Posterior vena cava (tissue), 2 donors: Measurements from ENCODE around the gene DRD4. TPM values are rescaled to one million over a fixed set of nuclear protein-coding genes. Genes with fewer than 3 reads are reported as not detected.
A peak's percentile ranks its signal among the peaks of the same experiment; 100 is the strongest.
"Not testable (repeated sequence)": the region's sequence is repeated elsewhere in the genome, so short reads cannot be mapped to it uniquely, and the experiment has no call there.

Experiments
- DNase-seq: peaks from one replicate; pipeline ENCODE4 v3.0.0-alpha.2; 2020; ENCODE audit warnings: low spot score
- intact Hi-C, 2 donors: fragments of 100-400 bp; cut with DNase I; formaldehyde crosslinking; loops; one replicate each; pipeline versions ENCODE4 v1.14.1 to v1.14.2; 2022 to 2023
- total RNA-seq, 2 donors: library from RNA; stranded (reverse); fragmentation: NEBNext Ultra II Directional; extraction: Animal tissue kit (Norgen Biotek cat#: 25700); gene quantifications; one replicate each; pipeline ENCODE4 v1.2.1, GENCODE V29; 2021
- donor health status: DM: yes; HTN: yes; CAD: no.
- donor health status: DM: yes; HTN: yes; CAD: no.

The DRD4 gene
- total RNA-seq, 2 donors from 2014 or later = 0.48 to 0.51 TPM

GRCh38 chr11:660281-660680, 23.2 kb downstream of the DRD4 start:
- intact Hi-C loops = loop anchor here (5.0 to 10.0 kb wide), 3 partner anchors 62 to 135 kb away; partner anchors contain the start of genes CEND1 (in 1 of the 2) and SLC25A22 (in 1 of the 2)
- DNase-seq = no peak

- intact Hi-C loops = loop anchor here (5.0 to 10.0 kb wide), 3 partner anchors 61 to 134 kb away; partner anchors contain the start of genes CEND1 (in 1 of the 2) and SLC25A22 (in 1 of the 2)
- no peak for DNase-seq
Measured at GRCh38 chr11:660681-661444, 23.8 kb downstream of the DRD4 start.

GRCh38 chr11:662689-663274, 25.7 kb downstream of the DRD4 start:
- DNase-seq = peak; percentile 92
- intact Hi-C loops = loop anchor here (5.0 to 10.0 kb wide), 3 partner anchors 60 to 132 kb away; partner anchors contain the start of genes CEND1 (in 1 of the 2) and SLC25A22 (in 1 of the 2)

- DNase-seq = no peak
- intact Hi-C loops = loop anchor here in 1 of 2 donors (10.0 kb wide), 2 partner anchors 60 to 130 kb away; partner anchors contain the start of genes CEND1 and SLC25A22
Measured at GRCh38 chr11:665062-665703, 28.1 kb downstream of the DRD4 start.

- intact Hi-C loops = loop anchor here in 1 of 2 donors (10.0 kb wide), 2 partner anchors 59 to 129 kb away; partner anchors contain the start of genes CEND1 and SLC25A22
- DNase-seq = no peak
Measured at GRCh38 chr11:665704-666281, 28.7 kb downstream of the DRD4 start.

DNA sequence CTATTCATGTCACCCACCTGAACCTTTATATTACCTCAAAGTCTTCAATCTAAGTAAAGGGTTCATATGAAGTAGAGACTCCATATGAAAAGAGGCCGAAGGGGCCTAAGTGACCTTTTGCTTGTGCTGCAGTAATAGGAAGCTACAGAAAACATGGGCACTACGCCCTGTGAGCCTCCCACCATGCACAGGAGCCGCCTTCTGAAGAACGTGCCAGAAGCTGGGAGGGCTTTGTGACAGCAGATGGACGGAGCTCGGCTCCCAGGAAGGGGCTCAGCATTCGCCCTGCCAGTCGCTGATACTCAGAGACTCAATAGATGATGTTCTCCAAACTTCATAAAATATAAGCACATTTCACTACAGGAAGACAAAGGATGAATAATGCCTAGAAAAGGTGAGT, 36.8 kb downstream of the DRD4 start:
- intact Hi-C loops = no loop called here
- no peak for DNase-seq

- DNase-seq = no peak
- intact Hi-C loops = no loop called here
Measured at GRCh38 chr11:674406-674805, 37.3 kb downstream of the DRD4 start.

DNA sequence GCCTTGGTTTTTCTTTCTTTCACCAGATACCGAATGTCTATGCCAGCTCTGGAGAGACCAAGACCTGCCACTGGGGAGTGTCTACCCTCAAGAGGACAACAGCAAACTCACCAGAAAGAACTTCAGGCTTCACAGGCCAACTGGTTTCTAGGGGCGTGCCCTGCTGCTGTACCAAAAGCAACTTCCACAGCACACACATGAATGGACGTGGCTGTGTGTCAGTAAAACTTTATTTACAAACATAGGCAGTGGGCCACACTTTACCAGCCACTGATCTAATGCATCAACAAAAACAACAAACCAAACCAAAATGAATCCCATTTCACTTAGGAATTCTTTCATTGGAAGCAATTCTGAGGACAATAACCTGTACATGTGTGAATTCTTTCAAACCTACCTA, 41.2 kb downstream of the DRD4 start:
- DNase-seq = no peak
- intact Hi-C loops = no loop called here

GRCh38 chr11:679271-680207, 42.5 kb downstream of the DRD4 start:
- DNase-seq = no peak
- intact Hi-C loops = no loop called here

DNA sequence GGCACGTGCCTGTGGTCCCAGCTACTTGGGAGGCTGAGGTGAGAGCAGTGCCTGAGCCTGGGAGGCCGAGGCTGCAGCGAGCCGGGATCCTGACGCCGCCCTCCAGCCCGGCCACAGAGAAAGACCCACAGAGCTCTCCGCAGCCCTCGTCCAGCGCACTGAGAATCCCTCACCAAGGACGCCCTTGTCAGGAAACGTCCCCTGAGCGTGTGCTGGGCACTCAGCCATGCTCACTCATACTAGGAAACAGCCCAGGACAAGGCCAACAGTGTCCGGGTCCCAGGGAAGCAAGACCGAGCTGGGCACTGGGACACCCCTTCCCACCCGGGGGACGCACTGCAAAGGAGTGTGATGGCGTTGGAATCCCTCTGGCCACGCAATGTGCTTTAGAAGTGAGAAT, 43.4 kb downstream of the DRD4 start:
- DNase-seq = no peak
- intact Hi-C loops = no loop called here

- intact Hi-C loops = no loop called here
- no peak for DNase-seq
Measured at GRCh38 chr11:680970-681369, 43.9 kb downstream of the DRD4 start.

- no peak for DNase-seq
- intact Hi-C loops = no loop called here
Measured at GRCh38 chr11:686451-687243, 49.6 kb downstream of the DRD4 start.

- no peak for DNase-seq
- intact Hi-C loops = no loop called here
Measured at GRCh38 chr11:687751-688150, 50.7 kb downstream of the DRD4 start.

DNA sequence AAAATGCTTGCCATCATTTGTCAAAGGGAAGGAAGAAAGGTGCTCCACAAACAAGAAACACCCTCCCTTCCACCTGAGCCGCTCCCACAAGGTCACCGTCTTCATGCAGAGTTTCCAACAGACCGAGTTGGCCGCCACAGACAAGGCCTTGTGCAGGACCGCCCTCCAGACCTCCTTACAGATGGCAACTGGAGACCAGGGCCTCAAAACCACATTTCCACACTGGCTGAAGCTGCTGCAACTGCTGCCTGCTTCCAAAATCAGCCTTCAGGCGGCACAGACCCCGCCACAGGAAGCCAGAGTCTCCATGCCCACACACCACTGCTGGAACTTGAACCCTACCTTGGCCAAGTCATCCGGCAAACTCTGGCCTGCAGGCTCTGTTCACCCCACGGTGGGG, 51.6 kb downstream of the DRD4 start:
- DNase-seq = no peak
- intact Hi-C loops = no loop called here

GRCh38 chr11:689625-690024, 52.6 kb downstream of the DRD4 start:
- no peak for DNase-seq
- intact Hi-C loops = no loop called here

DNA sequence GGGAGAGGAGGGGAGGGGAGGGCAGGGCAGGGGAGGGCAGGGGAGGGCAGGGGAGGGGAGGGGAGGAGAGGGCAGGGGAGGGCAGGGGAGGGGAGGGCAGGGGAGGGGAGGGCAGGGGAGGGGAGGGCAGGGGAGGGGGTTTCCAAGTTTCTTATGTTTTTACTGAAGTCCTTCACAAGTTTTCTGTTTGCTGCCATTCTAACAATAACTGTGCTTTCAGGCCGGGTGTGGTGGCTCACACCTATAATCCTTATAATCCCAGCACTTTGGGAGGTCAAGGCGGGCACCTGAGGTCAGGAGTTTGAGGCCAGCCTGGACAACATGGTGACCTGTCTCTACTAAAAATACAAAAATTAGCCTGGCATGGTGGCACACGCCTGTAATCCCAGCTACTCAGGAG, 53.2 kb downstream of the DRD4 start:
- DNase-seq, intact Hi-C loops: not testable (repeated sequence)
